Neural progenitor cell (in vitro differentiated cells): ENCODE results near the gene HSD3B7. TPM values are rescaled to one million over a fixed set of nuclear protein-coding genes. Genes with fewer than 3 reads are reported as not detected.
A peak's percentile ranks its signal among the peaks of the same experiment; 100 is the strongest.

Experiments
- DNase-seq: peaks from one replicate; pipeline ENCODE4 v3.0.0-alpha.2; 2016; ENCODE audit warnings: low spot score
- H2AFZ ChIP-seq: fragments of 200-600 bp; sonication (generic); replicated peaks from 2 replicates; pipeline ENCODE4 v1.6.1; 2016; ENCODE audit warnings: antibody characterized with exemption
- H3F3A ChIP-seq: fragments of 200-600 bp; sonication (generic); 2 replicates; pipeline ENCODE4 v1.6.1; 2016; ENCODE audit warnings: antibody characterized with exemption, low read depth
- H3K27ac ChIP-seq: fragments of 200-600 bp; sonication (generic); 2 replicates; pipeline ENCODE4 v1.5.1; 2016; ENCODE audit warnings: mild to moderate bottlenecking
- H3K27me3 ChIP-seq: fragments of 200-600 bp; sonication (generic); 2 replicates; pipeline ENCODE4 v1.6.1; 2016; ENCODE audit warnings: mild to moderate bottlenecking, moderate library complexity
- H3K36me3 ChIP-seq: fragments of 200-600 bp; sonication (generic); 2 replicates; pipeline ENCODE4 v1.5.1; 2016
- H3K4me1 ChIP-seq: fragments of 200-600 bp; sonication (generic); 2 replicates; pipeline ENCODE4 v1.6.1; 2016; ENCODE audit warnings: mixed run types
- H3K4me2 ChIP-seq: fragments of 200-600 bp; sonication (generic); 2 replicates; pipeline ENCODE4 v1.6.1; 2016
- H3K4me3 ChIP-seq: fragments of 200-600 bp; sonication (generic); 2 replicates; pipeline ENCODE4 v1.5.1; 2016
- H3K79me2 ChIP-seq: fragments of 200-600 bp; sonication (generic); 2 replicates; pipeline ENCODE4 v1.6.1; 2016; ENCODE audit warnings: low read depth
- H3K9ac ChIP-seq: fragments of 200-600 bp; sonication (generic); 2 replicates; pipeline ENCODE4 v1.6.1; 2016
- H3K9me3 ChIP-seq: fragments of 200-600 bp; sonication (generic); 2 replicates; pipeline ENCODE4 v1.5.1; 2016; ENCODE audit warnings: low read depth
- H4K20me1 ChIP-seq: fragments of 200-600 bp; sonication (generic); 2 replicates; pipeline ENCODE4 v1.6.1; 2016; ENCODE audit warnings: low read depth
- H3K27ac Mint-ChIP-seq: 3 replicates; pipeline ENCODE4 v1.8.0; 2021; ENCODE audit warnings: mixed read lengths
- H3K27me3 Mint-ChIP-seq: 2 replicates; pipeline ENCODE4 v1.8.0; 2022; ENCODE audit warnings: low read depth, mild to moderate bottlenecking, inconsistent platforms, moderate library complexity, mixed read lengths; ENCODE audit not compliant: insufficient read depth
- H3K36me3 Mint-ChIP-seq: 3 replicates; pipeline ENCODE4 v1.8.0; 2021; ENCODE audit warnings: mixed read lengths
- H3K4me1 Mint-ChIP-seq: 3 replicates; pipeline ENCODE4 v1.8.0; 2021; ENCODE audit warnings: mixed read lengths
- H3K4me3 Mint-ChIP-seq: 3 replicates; pipeline ENCODE4 v1.8.0; 2021; ENCODE audit warnings: mild to moderate bottlenecking, moderate library complexity, mixed read lengths
- H3K9me3 Mint-ChIP-seq: 3 replicates; pipeline ENCODE4 v1.8.0; 2020; ENCODE audit warnings: mixed read lengths
- EZH2 ChIP-seq: fragments of 200-600 bp; sonication (generic); IDR thresholded peaks from 2 replicates; pipeline ENCODE4 v1.6.1; 2017; ENCODE audit warnings: antibody characterized with exemption, mild to moderate bottlenecking, moderate library complexity
- EZH2phosphoT487 ChIP-seq: fragments of 200-600 bp; sonication (generic); IDR thresholded peaks from 2 replicates; pipeline ENCODE4 v1.6.1; 2017; ENCODE audit warnings: antibody characterized with exemption
- total RNA-seq: library from RNA; depleted of rRNA; stranded (reverse); fragments of >200 nt; gene quantifications from 2 replicates; pipeline ENCODE4 v1.2.3, GENCODE V29; 2015; ENCODE audit warnings: low replicate concordance
- TF ChIP-seq, protein P1 (sequence below): fragments of 200-600 bp; sonication (generic); IDR thresholded peaks from 2 replicates; pipeline ENCODE4 v1.5.1; 2017; ENCODE audit warnings: antibody characterized with exemption, mild to moderate bottlenecking

Gene HSD3B7
- total RNA-seq, 1 donor from 2014 or later: 1.4 TPM

GRCh38 chr16:30958175-30959079 is 26.6 kb upstream of the HSD3B7 start:
- H3K79me2 ChIP-seq: peaks cover 23% of the 10 kb centered on the region
- Mint-ChIP-seq H3K36me3 (peaks cover 17% of the 10 kb centered on the region), H3K27me3 (peaks cover 5% of the 10 kb centered on the region), H3K27ac (peak overlapping the region; percentile 88), H3K4me3 (peak overlapping the region; percentile 97), H3K4me1 (peaks cover 12% of the 10 kb centered on the region), H3K9me3 (no peaks in the 10 kb centered on the region)
- peaks cover 5% of the 10 kb centered on the region for H3K4me1 ChIP-seq
- H4K20me1 ChIP-seq: peaks cover 16% of the 10 kb centered on the region
- peaks cover 14% of the 10 kb centered on the region for H3K36me3 ChIP-seq
- peak overlapping the region; percentile 83 for H3K4me2 ChIP-seq
- DNase-seq: peak; percentile 89
- H3K9me3 ChIP-seq: no peaks in the 10 kb centered on the region
- peaks cover 41% of the 10 kb centered on the region for H3F3A ChIP-seq
- peak overlapping the region; percentile 100 for H3K27ac ChIP-seq
- H3K4me3 ChIP-seq: peak overlapping the region; percentile 98
- H3K9ac ChIP-seq: peak overlapping the region; percentile 100
- H3K27me3 ChIP-seq: no peaks in the 10 kb centered on the region
- TF ChIP-seq, protein P1, sequence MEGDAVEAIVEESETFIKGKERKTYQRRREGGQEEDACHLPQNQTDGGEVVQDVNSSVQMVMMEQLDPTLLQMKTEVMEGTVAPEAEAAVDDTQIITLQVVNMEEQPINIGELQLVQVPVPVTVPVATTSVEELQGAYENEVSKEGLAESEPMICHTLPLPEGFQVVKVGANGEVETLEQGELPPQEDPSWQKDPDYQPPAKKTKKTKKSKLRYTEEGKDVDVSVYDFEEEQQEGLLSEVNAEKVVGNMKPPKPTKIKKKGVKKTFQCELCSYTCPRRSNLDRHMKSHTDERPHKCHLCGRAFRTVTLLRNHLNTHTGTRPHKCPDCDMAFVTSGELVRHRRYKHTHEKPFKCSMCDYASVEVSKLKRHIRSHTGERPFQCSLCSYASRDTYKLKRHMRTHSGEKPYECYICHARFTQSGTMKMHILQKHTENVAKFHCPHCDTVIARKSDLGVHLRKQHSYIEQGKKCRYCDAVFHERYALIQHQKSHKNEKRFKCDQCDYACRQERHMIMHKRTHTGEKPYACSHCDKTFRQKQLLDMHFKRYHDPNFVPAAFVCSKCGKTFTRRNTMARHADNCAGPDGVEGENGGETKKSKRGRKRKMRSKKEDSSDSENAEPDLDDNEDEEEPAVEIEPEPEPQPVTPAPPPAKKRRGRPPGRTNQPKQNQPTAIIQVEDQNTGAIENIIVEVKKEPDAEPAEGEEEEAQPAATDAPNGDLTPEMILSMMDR: no peak
- TF ChIP-seq EZH2phosphoT487: no peak
- TF ChIP-seq EZH2: no peak
- no peak overlapping the region for H2AFZ ChIP-seq

DNA sequence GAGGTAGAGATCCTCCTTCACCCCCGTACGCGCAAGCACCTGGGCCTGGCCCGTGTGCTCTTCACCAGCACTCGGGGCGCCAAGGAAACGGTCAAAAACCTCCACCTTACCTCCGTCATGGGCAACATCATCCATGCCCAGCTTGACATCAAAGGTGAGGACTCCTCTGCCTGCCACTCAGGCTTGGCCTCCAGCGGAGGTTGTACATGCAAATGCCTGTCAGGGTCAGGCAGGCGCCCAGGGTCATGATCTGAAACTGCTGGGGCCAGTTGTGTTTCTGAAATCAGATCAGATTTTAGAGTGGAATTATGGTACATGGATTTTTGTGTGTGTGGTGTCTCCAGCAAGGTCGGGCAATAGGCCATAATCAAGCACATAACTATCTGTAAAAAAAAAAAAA is 23.6 kb upstream of the HSD3B7 start:
- no peaks in the 10 kb centered on the region for H3K9me3 ChIP-seq
- H3K36me3 Mint-ChIP-seq: peaks cover 28% of the 10 kb centered on the region

GRCh38 chr16:30963925-30964511 is 21.0 kb upstream of the HSD3B7 start:
- peaks cover 2% of the 10 kb centered on the region for H3K4me1 Mint-ChIP-seq

More for the DNA sequence above, 23.6 kb upstream of the HSD3B7 start:
- Histone ChIP-seq H3K9ac (no peak overlapping the region), H3K36me3 (peaks cover 14% of the 10 kb centered on the region), H3K27me3 (no peaks in the 10 kb centered on the region), H2AFZ (no peak overlapping the region), H3K4me2 (no peak overlapping the region), H3K79me2 (peaks cover 23% of the 10 kb centered on the region), H4K20me1 (peaks cover 22% of the 10 kb centered on the region), H3K27ac (no peak overlapping the region), H3K4me1 (peaks cover 5% of the 10 kb centered on the region), H3K4me3 (no peak overlapping the region), H3F3A (peaks cover 21% of the 10 kb centered on the region)
- no peaks in the 10 kb centered on the region for H3K9me3 Mint-ChIP-seq
- peaks cover 7% of the 10 kb centered on the region for H3K4me1 Mint-ChIP-seq
- no peak for DNase-seq
- TF ChIP-seq EZH2 (no peak), EZH2phosphoT487 (no peak)
- TF ChIP-seq, protein P1: no peak
- peaks cover 5% of the 10 kb centered on the region for H3K27me3 Mint-ChIP-seq
- no peak overlapping the region for H3K4me3 Mint-ChIP-seq
- H3K27ac Mint-ChIP-seq: no peak overlapping the region

More at GRCh38 chr16:30963925-30964511, 21.0 kb upstream of the HSD3B7 start:
- Histone ChIP-seq H3K36me3 (peaks cover 14% of the 10 kb centered on the region), H3K27me3 (no peaks in the 10 kb centered on the region), H3K4me1 (peaks cover under 1% of the 10 kb centered on the region), H3K9ac (no peak overlapping the region), H3F3A (peaks cover 5% of the 10 kb centered on the region), H2AFZ (no peak overlapping the region), H3K27ac (no peak overlapping the region), H3K4me2 (no peak overlapping the region), H3K9me3 (no peaks in the 10 kb centered on the region), H4K20me1 (peaks cover 15% of the 10 kb centered on the region), H3K4me3 (no peak overlapping the region), H3K79me2 (peaks cover 15% of the 10 kb centered on the region)
- TF ChIP-seq, protein P1: no peak
- no peak for DNase-seq
- Mint-ChIP-seq H3K9me3 (no peaks in the 10 kb centered on the region), H3K27ac (no peak overlapping the region), H3K4me3 (no peak overlapping the region), H3K36me3 (peaks cover 39% of the 10 kb centered on the region), H3K27me3 (peaks cover 9% of the 10 kb centered on the region)
